ENCODE data around the gene SPSB4. TPM values are rescaled to one million over a fixed set of nuclear protein-coding genes. Genes with fewer than 3 reads are reported as not detected.

SPSB4 gene
- total and polyA plus RNA-seq, 2 of the 13 experiments (the other 11 are each of a cell fraction or from before 2014, with no cell fraction given): not detected

DNA sequence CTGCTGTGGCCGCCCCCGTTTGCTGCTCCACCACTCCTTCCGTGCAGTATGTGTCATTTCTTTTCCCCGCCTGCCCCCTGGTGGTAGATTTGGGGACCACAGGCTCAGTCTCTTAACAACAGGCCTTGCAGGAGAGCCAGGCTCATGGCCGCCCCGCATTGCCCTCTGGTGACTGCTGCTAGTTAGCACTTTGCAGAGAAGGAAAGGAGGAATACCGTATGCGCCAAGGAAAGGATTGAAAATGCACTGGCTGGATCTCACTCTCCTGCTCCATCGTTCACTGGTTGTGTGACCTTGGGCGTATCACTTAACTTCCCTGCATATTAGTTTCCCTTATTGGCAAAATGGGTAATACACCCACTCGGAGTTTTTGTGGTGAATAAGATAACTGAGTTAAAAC is 141.2 kb downstream of the SPSB4 start (continued):
- TF ChIP-seq ZNF574 (CRISPR knock-in tag; IDR thresholded peaks at IDR 0.05): 0 out of 2 replicates have a peak, but pooled peaks have one; percentile 21
- peak; percentile 54; the same call in 1 of the 2 replicates for TF ChIP-seq ELF3 (CRISPR knock-in tag; IDR thresholded peaks at IDR 0.05)
- 0 out of 2 replicates have a peak, but pooled peaks have one; percentile 56 for TF ChIP-seq KLF11 (CRISPR knock-in tag; IDR thresholded peaks at IDR 0.05)
- TF ChIP-seq, protein P1, sequence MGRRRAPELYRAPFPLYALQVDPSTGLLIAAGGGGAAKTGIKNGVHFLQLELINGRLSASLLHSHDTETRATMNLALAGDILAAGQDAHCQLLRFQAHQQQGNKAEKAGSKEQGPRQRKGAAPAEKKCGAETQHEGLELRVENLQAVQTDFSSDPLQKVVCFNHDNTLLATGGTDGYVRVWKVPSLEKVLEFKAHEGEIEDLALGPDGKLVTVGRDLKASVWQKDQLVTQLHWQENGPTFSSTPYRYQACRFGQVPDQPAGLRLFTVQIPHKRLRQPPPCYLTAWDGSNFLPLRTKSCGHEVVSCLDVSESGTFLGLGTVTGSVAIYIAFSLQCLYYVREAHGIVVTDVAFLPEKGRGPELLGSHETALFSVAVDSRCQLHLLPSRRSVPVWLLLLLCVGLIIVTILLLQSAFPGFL (CRISPR knock-in tag; IDR thresholded peaks at IDR 0.05): no peak
- peak; percentile 65; the same call in 1 of the 2 replicates for TF ChIP-seq FOSL2 (CRISPR knock-in tag; IDR thresholded peaks at IDR 0.05)
- no peak for TF ChIP-seq HOMEZ (CRISPR knock-in tag; IDR thresholded peaks at IDR 0.05; ENCODE audit: low read depth)
- TF ChIP-seq ZNF34 (CRISPR knock-in tag; IDR thresholded peaks at IDR 0.05; ENCODE audit: borderline replicate concordance): no peak
- no peak for TF ChIP-seq DPF2 (CRISPR knock-in tag; IDR thresholded peaks at IDR 0.05; ENCODE audit: borderline replicate concordance, low read depth)
- 0 out of 2 replicates have a peak, but pooled peaks have one; percentile 44 for TF ChIP-seq ZNF792 (CRISPR knock-in tag; IDR thresholded peaks at IDR 0.05)
- TF ChIP-seq BRD4 (CRISPR knock-in tag; IDR thresholded peaks at IDR 0.05): no peak
- TF ChIP-seq KLF9 (CRISPR knock-in tag; IDR thresholded peaks at IDR 0.05; ENCODE audit: low read depth): no peak
- peak; percentile 47; the same call in 1 of the 2 replicates for TF ChIP-seq ELF1 (CRISPR knock-in tag; IDR thresholded peaks at IDR 0.05)
- TF ChIP-seq NFIB (CRISPR knock-in tag; IDR thresholded peaks at IDR 0.05; ENCODE audit: borderline replicate concordance): no peak
- TF ChIP-seq ZBTB7B (CRISPR knock-in tag; IDR thresholded peaks at IDR 0.05): no peak
- no peak for TF ChIP-seq KAT7 (CRISPR knock-in tag; IDR thresholded peaks at IDR 0.05; ENCODE audit: borderline replicate concordance)
- TF ChIP-seq, protein P2, sequence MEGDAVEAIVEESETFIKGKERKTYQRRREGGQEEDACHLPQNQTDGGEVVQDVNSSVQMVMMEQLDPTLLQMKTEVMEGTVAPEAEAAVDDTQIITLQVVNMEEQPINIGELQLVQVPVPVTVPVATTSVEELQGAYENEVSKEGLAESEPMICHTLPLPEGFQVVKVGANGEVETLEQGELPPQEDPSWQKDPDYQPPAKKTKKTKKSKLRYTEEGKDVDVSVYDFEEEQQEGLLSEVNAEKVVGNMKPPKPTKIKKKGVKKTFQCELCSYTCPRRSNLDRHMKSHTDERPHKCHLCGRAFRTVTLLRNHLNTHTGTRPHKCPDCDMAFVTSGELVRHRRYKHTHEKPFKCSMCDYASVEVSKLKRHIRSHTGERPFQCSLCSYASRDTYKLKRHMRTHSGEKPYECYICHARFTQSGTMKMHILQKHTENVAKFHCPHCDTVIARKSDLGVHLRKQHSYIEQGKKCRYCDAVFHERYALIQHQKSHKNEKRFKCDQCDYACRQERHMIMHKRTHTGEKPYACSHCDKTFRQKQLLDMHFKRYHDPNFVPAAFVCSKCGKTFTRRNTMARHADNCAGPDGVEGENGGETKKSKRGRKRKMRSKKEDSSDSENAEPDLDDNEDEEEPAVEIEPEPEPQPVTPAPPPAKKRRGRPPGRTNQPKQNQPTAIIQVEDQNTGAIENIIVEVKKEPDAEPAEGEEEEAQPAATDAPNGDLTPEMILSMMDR (CRISPR knock-in tag; IDR thresholded peaks at IDR 0.05): peak; percentile 99
- TF ChIP-seq HOXA9 (CRISPR knock-in tag; IDR thresholded peaks at IDR 0.05; ENCODE audit: borderline replicate concordance): no peak
- TF ChIP-seq, protein P3, sequence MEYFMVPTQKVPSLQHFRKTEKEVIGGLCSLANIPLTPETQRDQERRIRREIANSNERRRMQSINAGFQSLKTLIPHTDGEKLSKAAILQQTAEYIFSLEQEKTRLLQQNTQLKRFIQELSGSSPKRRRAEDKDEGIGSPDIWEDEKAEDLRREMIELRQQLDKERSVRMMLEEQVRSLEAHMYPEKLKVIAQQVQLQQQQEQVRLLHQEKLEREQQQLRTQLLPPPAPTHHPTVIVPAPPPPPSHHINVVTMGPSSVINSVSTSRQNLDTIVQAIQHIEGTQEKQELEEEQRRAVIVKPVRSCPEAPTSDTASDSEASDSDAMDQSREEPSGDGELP (IDR thresholded peaks at IDR 0.05; ENCODE audit: borderline replicate concordance, low read depth): no peak
- no peak for TF ChIP-seq TAF1 (CRISPR knock-in tag; IDR thresholded peaks at IDR 0.05)
- no peak for TF ChIP-seq KDM5A (IDR thresholded peaks at IDR 0.05; ENCODE audit: borderline replicate concordance, low read length)
- no peak for TF ChIP-seq ZSCAN5A (CRISPR knock-in tag; IDR thresholded peaks at IDR 0.05; ENCODE audit: borderline replicate concordance)
- no peak for TF ChIP-seq ZBTB42 (CRISPR knock-in tag; IDR thresholded peaks at IDR 0.05)
